ENCODE measurements around the gene C1QTNF6.
"Not testable (repeated sequence)": the region's sequence is repeated elsewhere in the genome, so short reads cannot be mapped to it uniquely, and the experiment has no call there.

C1QTNF6 gene

GRCh38 chr22:37206841-37207821, 19.1 kb upstream of the C1QTNF6 start:
- DNase-seq, result no peak

GRCh38 chr22:37206118-37206840, 18.2 kb upstream of the C1QTNF6 start:
- DNase-seq, result no peak

GRCh38 chr22:37205046-37205445, 17.0 kb upstream of the C1QTNF6 start:
- no peak for DNase-seq

- no peak for DNase-seq
Measured at GRCh38 chr22:37204045-37204655, 16.1 kb upstream of the C1QTNF6 start.

GRCh38 chr22:37203354-37204044, 15.5 kb upstream of the C1QTNF6 start:
- no peak for DNase-seq

GRCh38 chr22:37202716-37203115, 14.7 kb upstream of the C1QTNF6 start:
- DNase-seq, result no peak

- DNase-seq, result no peak
Measured at GRCh38 chr22:37202001-37202555, 14.0 kb upstream of the C1QTNF6 start.

- DNase-seq, result not testable (repeated sequence)
Measured at GRCh38 chr22:37201443-37201820, 13.4 kb upstream of the C1QTNF6 start.

GRCh38 chr22:37199760-37200108, 11.7 kb upstream of the C1QTNF6 start:
- DNase-seq, result no peak

GRCh38 chr22:37199103-37199759, 11.2 kb upstream of the C1QTNF6 start:
- peak; percentile 97 to 99 (median 98) for DNase-seq

GRCh38 chr22:37198258-37199102, 10.4 kb upstream of the C1QTNF6 start:
- peak; percentile 72 to 92 (median 84) for DNase-seq

- DNase-seq, result no peak
Measured at GRCh38 chr22:37197451-37198257, 9.6 kb upstream of the C1QTNF6 start.

GRCh38 chr22:37196539-37197450, 8.7 kb upstream of the C1QTNF6 start:
- no peak for DNase-seq

- DNase-seq, result no peak
Measured at GRCh38 chr22:37195921-37196320, 7.9 kb upstream of the C1QTNF6 start.

- no peak for DNase-seq
Measured at GRCh38 chr22:37194750-37195149, 6.7 kb upstream of the C1QTNF6 start.

- DNase-seq, result peak in 4 of 6 experiments; percentile 16 to 56 (median 44)
Measured at GRCh38 chr22:37193629-37194191, 5.7 kb upstream of the C1QTNF6 start.

GRCh38 chr22:37192741-37193140, 4.7 kb upstream of the C1QTNF6 start:
- DNase-seq, result no peak

- DNase-seq, result no peak
Measured at GRCh38 chr22:37192204-37192603, 4.2 kb upstream of the C1QTNF6 start.

Data from stimulated activated naive CD4-positive, alpha-beta T cell (primary cell).